IPS-18a (cell line): Measurements from ENCODE around the gene SPC24.
"Not testable (repeated sequence)": the region's sequence is repeated elsewhere in the genome, so short reads cannot be mapped to it uniquely, and the experiment has no call there.

ENCODE experiments used
- H3K27ac ChIP-seq: one replicate; pipeline ENCODE4 v1.5.1; 2013; ENCODE audit warnings: low read length
- H3K27me3 ChIP-seq: one replicate; pipeline ENCODE4 v1.6.1; 2013; ENCODE audit warnings: mild to moderate bottlenecking, low read length; ENCODE audit not compliant: control insufficient read depth, insufficient read depth
- H3K36me3 ChIP-seq: one replicate; pipeline ENCODE4 v1.6.1; 2013; ENCODE audit warnings: low read depth, low read length; ENCODE audit not compliant: control insufficient read depth
- H3K4me1 ChIP-seq: one replicate; pipeline ENCODE4 v1.6.1; 2013; ENCODE audit warnings: low read depth, low read length; ENCODE audit not compliant: control insufficient read depth
- H3K4me3 ChIP-seq: one replicate; pipeline ENCODE4 v1.5.1; 2013; ENCODE audit warnings: low read length
- H3K9ac ChIP-seq: one replicate; pipeline ENCODE4 v1.6.1; 2013; ENCODE audit warnings: mild to moderate bottlenecking, low read length, moderate library complexity
- H3K9me3 ChIP-seq: one replicate; pipeline ENCODE4 v1.6.1; 2013; ENCODE audit warnings: low read depth, low read length; ENCODE audit not compliant: control insufficient read depth

The SPC24 gene

DNA sequence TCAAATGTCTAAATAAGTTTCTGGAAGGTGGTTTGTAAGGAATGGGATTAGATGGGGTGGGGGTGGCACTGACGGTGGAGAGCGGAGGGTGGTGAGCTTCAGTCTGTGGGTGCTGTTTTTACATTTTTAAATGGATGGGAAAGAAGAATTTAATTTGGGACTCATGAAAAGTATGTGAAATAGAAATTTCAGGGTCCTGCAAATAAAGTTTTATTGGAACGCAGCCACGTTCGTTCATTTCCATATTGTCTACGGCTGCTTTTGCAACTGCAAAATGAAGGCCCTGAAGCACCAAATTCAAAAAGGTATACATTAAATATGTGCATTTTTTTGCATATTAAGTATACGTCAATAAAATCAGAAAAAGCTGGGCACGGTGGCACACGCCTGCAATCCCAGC is 31.9 kb upstream of the SPC24 start:
- H3K4me1 ChIP-seq = no peaks in the 10 kb centered on the region
- H3K9ac ChIP-seq = no peak overlapping the region
- no peaks in the 10 kb centered on the region for H3K9me3 ChIP-seq
- H3K4me3 ChIP-seq = no peak overlapping the region
- H3K36me3 ChIP-seq = no peaks in the 10 kb centered on the region
- no peaks in the 10 kb centered on the region for H3K27me3 ChIP-seq
- H3K27ac ChIP-seq = no peak overlapping the region

DNA sequence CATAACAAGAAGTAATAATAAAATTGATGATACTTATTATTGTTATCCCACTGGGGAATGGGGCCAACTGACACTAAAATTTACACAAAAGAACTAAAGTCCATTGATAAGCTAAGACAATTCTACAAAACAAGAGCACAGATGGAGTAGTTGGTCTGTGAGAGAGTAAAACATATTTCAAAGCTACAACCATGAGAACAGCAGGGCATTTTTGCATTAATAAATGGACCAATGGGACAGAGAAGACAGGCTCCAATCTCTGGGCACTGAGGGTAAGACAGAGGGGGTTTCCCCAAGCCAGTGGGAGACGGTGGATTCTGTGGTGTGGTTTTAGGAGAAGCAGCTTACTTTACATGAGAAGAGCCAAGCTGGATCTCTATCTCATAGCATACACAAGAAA is 27.4 kb upstream of the SPC24 start:
- Histone ChIP-seq H3K9me3 (no peaks in the 10 kb centered on the region), H3K9ac (no peak overlapping the region), H3K36me3 (no peaks in the 10 kb centered on the region), H3K4me1 (no peaks in the 10 kb centered on the region), H3K27ac (no peak overlapping the region), H3K27me3 (no peaks in the 10 kb centered on the region), H3K4me3 (no peak overlapping the region)

DNA sequence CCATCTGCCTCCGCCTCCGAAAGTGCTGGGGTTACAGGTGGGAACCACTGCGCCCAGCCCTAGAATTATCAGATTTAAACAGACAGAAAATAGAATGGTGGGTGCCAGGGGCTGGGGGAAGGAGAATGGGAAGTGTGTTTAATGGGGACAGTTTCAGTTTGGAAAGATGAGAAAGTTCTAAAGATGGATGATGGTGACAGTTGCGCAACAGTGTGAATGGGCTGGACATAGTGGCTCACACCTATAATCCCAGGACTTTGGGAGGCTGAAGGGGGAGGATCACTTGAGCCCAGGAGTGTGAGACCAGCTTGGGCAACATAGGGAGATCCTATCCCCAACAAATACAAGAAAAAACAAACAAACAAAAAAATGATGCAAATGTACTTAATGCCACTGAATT is 25.9 kb upstream of the SPC24 start:
- Histone ChIP-seq H3K27ac (no peak overlapping the region), H3K27me3 (no peaks in the 10 kb centered on the region), H3K36me3 (peaks cover 4% of the 10 kb centered on the region), H3K9ac (no peak overlapping the region), H3K4me1 (no peaks in the 10 kb centered on the region), H3K9me3 (no peaks in the 10 kb centered on the region), H3K4me3 (no peak overlapping the region)

DNA sequence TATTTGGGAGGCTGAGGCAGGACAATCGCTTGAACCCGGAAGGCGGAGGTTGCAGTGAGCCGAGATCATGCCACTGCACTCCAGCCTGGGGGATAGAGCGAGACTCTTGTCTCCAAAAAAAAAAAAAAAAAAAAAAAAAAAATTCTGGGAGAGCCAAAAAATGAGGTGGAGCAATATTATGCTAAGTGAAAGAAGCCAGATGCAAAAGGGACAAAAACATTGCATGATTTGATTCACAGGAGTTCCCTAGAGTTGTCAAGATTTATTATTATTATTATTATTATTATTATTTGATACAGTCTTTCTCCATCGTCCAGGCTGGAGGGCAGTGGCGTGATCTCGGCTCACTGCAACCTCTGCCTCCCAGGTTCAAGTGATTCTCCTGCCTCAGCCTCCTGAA is 25.4 kb upstream of the SPC24 start:
- H3K9ac ChIP-seq, H3K27ac ChIP-seq, H3K4me1 ChIP-seq, H3K27me3 ChIP-seq, H3K9me3 ChIP-seq, H3K36me3 ChIP-seq, H3K4me3 ChIP-seq: not testable (repeated sequence)

DNA sequence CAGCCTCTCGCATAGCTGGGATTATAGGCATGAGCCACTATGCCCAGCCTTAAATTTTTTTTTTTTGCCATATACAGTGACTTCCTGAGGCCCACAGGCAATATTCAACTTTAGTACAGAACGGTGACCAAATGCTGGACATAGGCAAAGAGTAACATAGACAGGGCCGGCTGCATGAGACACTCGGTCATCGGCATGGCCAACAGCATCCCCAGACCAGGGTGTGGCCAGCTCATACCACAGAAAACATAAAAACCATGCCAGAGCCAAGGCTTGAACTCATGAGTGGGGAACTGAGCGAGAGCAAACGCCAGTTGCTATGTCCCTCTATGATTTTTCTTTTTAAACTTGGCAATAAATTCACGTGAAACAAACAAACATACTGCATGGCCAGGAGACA is 24.8 kb upstream of the SPC24 start:
- H3K27ac ChIP-seq = no peak overlapping the region
- H3K4me3 ChIP-seq = no peak overlapping the region
- no peaks in the 10 kb centered on the region for H3K4me1 ChIP-seq
- no peaks in the 10 kb centered on the region for H3K9me3 ChIP-seq
- H3K27me3 ChIP-seq = no peaks in the 10 kb centered on the region
- no peak overlapping the region for H3K9ac ChIP-seq
- H3K36me3 ChIP-seq = peaks cover 5% of the 10 kb centered on the region

DNA sequence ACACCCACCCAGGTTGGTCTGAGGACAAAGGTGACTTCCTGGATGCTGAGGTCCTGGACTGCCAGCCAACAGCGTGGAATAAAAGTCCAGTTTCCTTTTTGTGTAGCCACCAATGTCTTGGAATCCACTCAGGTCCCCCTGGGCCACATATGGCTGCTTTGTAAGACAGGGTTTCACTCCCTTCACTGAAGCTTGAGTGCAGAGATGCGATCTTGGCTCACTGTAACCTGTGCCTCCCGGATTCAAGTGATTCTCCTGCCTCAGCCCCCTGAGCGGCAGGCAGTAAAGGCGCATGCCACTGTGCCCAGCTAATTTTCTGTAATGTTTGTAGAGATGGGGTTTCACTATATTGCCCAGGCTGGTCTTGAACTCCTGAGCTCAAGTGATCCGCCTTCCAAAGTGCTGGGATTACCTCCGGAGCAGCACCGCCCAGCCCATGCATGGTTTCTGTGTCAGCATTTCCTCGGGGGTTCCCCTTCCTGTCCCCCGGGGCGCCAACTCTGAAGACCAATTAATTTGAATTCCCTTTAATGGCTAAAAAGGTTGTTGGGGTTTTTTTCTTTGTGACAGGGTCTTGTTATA is 24.2 kb upstream of the SPC24 start:
- Histone ChIP-seq H3K9ac (no peak overlapping the region), H3K4me1 (no peaks in the 10 kb centered on the region), H3K27me3 (no peaks in the 10 kb centered on the region), H3K36me3 (peaks cover 5% of the 10 kb centered on the region), H3K9me3 (no peaks in the 10 kb centered on the region), H3K4me3 (no peak overlapping the region), H3K27ac (no peak overlapping the region)

DNA sequence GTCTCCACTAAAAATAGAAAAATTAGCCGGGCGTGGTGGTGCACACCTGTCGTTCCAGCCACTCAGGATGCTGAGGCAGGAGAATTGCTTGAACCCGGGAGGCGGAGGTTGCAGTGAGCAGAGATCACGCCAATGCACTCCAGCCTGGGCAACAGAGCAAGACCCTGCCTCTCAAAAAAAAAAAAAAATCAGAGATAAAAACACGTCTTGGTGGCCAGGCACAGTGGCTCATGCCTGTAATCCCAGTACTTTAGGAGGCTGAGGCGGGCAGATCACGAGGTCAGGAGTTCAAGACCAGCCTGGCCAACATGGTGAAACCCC is 23.5 kb upstream of the SPC24 start:
- H3K4me3 ChIP-seq, H3K4me1 ChIP-seq, H3K9ac ChIP-seq, H3K9me3 ChIP-seq, H3K36me3 ChIP-seq, H3K27ac ChIP-seq, H3K27me3 ChIP-seq: not testable (repeated sequence)

DNA sequence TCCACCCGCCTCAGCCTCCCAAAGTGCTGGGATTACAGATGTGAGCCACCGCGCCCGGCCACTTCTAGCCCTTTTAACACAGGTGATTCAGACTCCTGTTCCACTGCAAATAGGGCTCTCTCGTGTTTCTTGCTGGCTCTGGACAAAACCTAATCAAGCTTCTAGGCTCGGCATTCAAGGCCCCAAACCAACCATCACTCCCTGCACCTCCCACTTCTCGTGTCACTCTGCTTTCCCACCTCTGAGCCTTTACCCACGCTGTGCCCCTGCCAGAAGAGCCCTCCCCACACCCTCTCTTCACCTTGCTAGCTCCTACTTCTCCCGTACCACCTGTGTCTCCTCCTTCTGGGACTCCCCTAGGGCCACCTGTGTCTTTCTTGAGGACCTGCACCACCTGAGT is 22.0 kb upstream of the SPC24 start:
- Histone ChIP-seq H3K4me1 (no peaks in the 10 kb centered on the region), H3K4me3 (no peak overlapping the region), H3K9me3 (no peaks in the 10 kb centered on the region), H3K9ac (no peak overlapping the region), H3K27me3 (no peaks in the 10 kb centered on the region), H3K36me3 (peaks cover 10% of the 10 kb centered on the region), H3K27ac (no peak overlapping the region)

DNA sequence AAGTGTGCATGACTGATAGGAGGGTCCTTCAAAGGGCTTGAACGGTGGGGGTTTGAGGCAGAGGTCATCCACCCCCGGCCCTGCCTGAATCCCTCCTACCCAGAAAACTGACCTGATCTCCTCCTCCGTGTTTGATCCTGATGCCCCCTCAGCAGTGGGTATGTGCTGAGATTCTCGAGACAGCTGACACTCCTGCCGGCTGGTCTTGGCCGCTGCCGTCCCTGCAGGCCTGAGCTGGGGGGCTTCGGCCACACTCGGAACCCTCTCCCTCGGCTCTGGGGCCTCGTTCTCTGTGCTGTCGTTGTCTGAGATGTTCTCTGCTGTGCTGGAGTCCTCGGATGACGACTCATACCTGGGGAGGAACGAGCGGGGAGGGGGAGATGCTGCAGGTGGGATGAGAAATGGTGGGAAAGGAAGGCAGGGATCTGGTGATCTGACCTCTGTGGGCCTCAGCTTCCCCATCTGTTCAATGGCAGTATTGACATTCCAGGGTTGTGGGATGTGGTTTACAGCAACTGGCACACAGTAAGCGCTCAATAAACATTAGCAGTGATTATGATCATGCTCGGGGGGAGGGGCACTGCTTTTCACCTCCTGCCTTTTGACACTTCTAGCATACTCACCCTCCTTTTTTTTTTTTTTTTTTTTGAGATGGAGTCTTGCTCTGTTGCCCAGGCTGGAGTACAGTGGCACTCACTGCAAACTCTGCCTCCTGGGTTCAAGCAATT is 21.0 kb upstream of the SPC24 start:
- H3K27ac ChIP-seq = no peak overlapping the region
- peaks cover 13% of the 10 kb centered on the region for H3K36me3 ChIP-seq
- H3K9me3 ChIP-seq = no peaks in the 10 kb centered on the region
- no peak overlapping the region for H3K4me3 ChIP-seq
- H3K4me1 ChIP-seq = no peaks in the 10 kb centered on the region
- no peak overlapping the region for H3K9ac ChIP-seq
- H3K27me3 ChIP-seq = no peaks in the 10 kb centered on the region

DNA sequence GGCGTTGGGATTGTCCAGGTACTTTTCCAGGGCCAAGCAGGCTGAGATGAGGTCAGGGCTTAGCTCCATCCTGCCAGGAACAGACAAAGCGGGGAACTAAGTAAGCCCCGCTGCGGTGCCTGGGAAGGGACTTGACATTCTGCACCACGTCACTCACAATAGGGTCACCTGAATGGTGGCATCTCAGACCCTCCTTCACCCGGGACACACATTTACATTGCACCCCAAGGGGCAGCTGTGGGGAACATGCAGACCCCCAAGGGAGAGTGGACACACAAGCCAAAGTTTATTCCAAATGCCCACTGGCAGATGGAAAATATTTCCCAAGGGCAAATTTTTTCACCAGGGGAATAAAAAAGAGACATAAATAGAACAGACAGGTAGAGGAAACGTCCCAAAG is 20.3 kb upstream of the SPC24 start:
- peaks cover 13% of the 10 kb centered on the region for H3K36me3 ChIP-seq
- no peaks in the 10 kb centered on the region for H3K27me3 ChIP-seq
- H3K9me3 ChIP-seq = no peaks in the 10 kb centered on the region
- H3K27ac ChIP-seq = no peak overlapping the region
- no peak overlapping the region for H3K4me3 ChIP-seq
- no peaks in the 10 kb centered on the region for H3K4me1 ChIP-seq
- H3K9ac ChIP-seq = no peak overlapping the region

DNA sequence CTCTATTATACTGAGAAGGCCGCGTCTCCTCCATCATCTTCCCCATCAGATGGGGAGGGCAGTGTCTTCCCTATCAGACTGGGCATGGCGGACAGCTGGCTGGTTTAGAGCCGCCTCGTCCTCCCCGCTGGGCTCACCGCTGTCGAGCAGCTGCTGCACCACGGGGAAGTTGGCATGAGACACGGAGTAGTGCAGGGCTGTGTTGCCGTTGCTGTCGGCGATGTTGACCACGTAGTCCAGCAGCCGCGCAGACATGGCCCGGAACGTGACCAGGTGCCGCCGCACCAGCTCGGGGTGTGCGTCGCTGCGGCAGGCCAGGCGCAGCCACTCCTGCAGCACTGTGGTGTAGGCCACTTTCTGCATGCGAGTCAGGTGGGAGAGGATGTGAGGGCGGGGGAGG is 18.8 kb upstream of the SPC24 start:
- H3K27me3 ChIP-seq = no peaks in the 10 kb centered on the region
- H3K9me3 ChIP-seq = no peaks in the 10 kb centered on the region
- peaks cover 19% of the 10 kb centered on the region for H3K36me3 ChIP-seq
- no peak overlapping the region for H3K4me3 ChIP-seq
- H3K4me1 ChIP-seq = no peaks in the 10 kb centered on the region
- H3K9ac ChIP-seq = no peak overlapping the region
- H3K27ac ChIP-seq = no peak overlapping the region

DNA sequence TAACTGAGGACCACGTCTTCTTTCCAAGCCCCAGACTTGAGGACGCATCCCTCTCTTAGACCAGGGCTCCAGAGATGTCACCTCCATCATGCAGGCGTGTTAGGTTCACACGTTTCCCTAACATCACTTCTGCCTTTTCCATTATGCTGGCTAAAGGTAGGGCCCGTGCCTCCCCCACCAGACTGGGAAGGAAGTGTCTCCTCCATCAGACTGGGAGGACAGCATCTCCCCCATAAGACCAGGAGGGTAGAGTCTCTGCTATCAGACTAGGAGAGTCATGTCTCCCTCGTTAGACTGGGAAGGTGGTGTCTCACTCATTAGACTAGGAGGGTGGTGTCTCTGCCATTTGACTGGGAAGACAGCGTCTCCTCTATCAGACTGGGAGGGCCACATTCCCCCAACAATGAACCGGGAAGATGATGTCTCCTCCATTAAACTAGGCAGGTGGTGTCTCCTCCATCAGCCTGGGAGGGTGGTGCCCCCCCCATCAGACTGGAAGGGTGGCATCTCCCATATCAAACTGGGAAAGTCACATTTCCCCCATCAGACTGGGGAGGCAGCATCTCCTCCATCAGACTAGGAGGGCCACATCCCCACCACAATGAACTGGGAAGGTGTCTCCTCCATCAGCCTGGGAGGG is 18.1 kb upstream of the SPC24 start:
- H3K9ac ChIP-seq = no peak overlapping the region
- H3K27ac ChIP-seq = no peak overlapping the region
- peaks cover 20% of the 10 kb centered on the region for H3K36me3 ChIP-seq
- H3K4me1 ChIP-seq = no peaks in the 10 kb centered on the region
- no peak overlapping the region for H3K4me3 ChIP-seq
- no peaks in the 10 kb centered on the region for H3K27me3 ChIP-seq
- no peaks in the 10 kb centered on the region for H3K9me3 ChIP-seq
